Measurements from ENCODE around the gene VDR.

VDR gene

GRCh38 chr12:47808050-47808449 lies 96.7 kb downstream of the VDR start:
- DNase-seq, result peak; percentile 90
- Histone ChIP-seq H3K27me3 (ENCODE audit: insufficient read depth, low read length, poor library complexity) (no peaks in the 10 kb centered on the region), H3K4me1 (ENCODE audit: insufficient read depth, low read length) (peaks cover 56% of the 10 kb centered on the region), H3K9ac (ENCODE audit: low read depth, low read length) (peak overlapping the region; percentile 27; the same call in 1 of the 2 replicates), H3K27ac (ENCODE audit: low read length) (peak overlapping the region; percentile 58), H3K36me3 (ENCODE audit: insufficient read depth, low read length) (no peaks in the 10 kb centered on the region), H2AFZ (ENCODE audit: low read depth, low read length) (no peak overlapping the region), H3K4me3 (ENCODE audit: low read depth in 1 of 2, low read length in 2 of 2) (peak overlapping the region in 1 of 2 experiments; percentile 12; a peak in 1 of 4 replicates), H4K20me1 (ENCODE audit: insufficient read depth, low read length) (peaks cover 62% of the 10 kb centered on the region), H3K9me3 (ENCODE audit: insufficient read depth, low read length, severe bottlenecking) (no peaks in the 10 kb centered on the region), H3K79me2 (ENCODE audit: insufficient read depth, low read length) (peaks cover 3% of the 10 kb centered on the region; the same call in 1 of the 2 replicates), H3K4me2 (ENCODE audit: insufficient read depth, low read length) (peak overlapping the region; percentile 36)
- TF ChIP-seq, protein P1, sequence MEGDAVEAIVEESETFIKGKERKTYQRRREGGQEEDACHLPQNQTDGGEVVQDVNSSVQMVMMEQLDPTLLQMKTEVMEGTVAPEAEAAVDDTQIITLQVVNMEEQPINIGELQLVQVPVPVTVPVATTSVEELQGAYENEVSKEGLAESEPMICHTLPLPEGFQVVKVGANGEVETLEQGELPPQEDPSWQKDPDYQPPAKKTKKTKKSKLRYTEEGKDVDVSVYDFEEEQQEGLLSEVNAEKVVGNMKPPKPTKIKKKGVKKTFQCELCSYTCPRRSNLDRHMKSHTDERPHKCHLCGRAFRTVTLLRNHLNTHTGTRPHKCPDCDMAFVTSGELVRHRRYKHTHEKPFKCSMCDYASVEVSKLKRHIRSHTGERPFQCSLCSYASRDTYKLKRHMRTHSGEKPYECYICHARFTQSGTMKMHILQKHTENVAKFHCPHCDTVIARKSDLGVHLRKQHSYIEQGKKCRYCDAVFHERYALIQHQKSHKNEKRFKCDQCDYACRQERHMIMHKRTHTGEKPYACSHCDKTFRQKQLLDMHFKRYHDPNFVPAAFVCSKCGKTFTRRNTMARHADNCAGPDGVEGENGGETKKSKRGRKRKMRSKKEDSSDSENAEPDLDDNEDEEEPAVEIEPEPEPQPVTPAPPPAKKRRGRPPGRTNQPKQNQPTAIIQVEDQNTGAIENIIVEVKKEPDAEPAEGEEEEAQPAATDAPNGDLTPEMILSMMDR (IDR thresholded peaks at IDR 0.05; ENCODE audit: borderline replicate concordance, extremely low read depth, low read length, poor library complexity, severe bottlenecking), result no peak
- no peak for TF ChIP-seq EZH2 (IDR thresholded peaks at IDR 0.05; ENCODE audit: borderline replicate concordance, low read depth, low read length, severe bottlenecking)
- ATAC-seq (ENCODE audit: insufficient read depth, low read depth), result peak; percentile 61

DNA sequence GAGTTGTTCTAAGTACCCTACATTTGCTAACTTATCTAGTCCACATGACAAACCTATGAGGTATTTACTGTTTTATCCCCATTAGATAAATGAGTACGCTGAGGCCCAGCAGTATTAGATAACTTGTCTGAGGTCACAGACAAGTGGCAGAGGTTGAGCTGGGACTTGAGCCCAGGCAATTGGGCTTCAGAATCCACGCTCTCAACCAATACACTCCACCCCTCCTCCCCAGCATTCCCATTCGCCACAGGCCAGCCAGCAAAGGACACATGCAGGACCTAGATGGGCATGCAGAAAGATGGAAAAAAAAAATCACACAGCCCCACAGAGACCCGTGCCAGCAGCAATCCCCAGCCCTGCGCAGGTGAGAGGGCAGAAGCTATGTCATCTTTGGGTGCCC lies 97.5 kb downstream of the VDR start:
- TF ChIP-seq, protein P1 (IDR thresholded peaks at IDR 0.05; ENCODE audit: borderline replicate concordance, extremely low read depth, low read length, poor library complexity, severe bottlenecking), result no peak
- no peak for TF ChIP-seq EZH2 (IDR thresholded peaks at IDR 0.05; ENCODE audit: borderline replicate concordance, low read depth, low read length, severe bottlenecking)
- Histone ChIP-seq H3K36me3 (ENCODE audit: insufficient read depth, low read length) (no peaks in the 10 kb centered on the region), H4K20me1 (ENCODE audit: insufficient read depth, low read length) (peaks cover 62% of the 10 kb centered on the region), H3K27ac (ENCODE audit: low read length) (peak overlapping the region; percentile 58; the same call in 1 of the 2 replicates), H3K4me1 (ENCODE audit: insufficient read depth, low read length) (peaks cover 49% of the 10 kb centered on the region), H2AFZ (ENCODE audit: low read depth, low read length) (no peak overlapping the region), H3K4me3 (ENCODE audit: low read depth in 1 of 2, low read length in 2 of 2) (no peak overlapping the region; a peak in 1 of 4 replicates), H3K27me3 (ENCODE audit: insufficient read depth, low read length, poor library complexity) (no peaks in the 10 kb centered on the region), H3K4me2 (ENCODE audit: insufficient read depth, low read length) (peak overlapping the region; percentile 36), H3K9ac (ENCODE audit: low read depth, low read length) (peak overlapping the region; percentile 27; the same call in 1 of the 2 replicates), H3K9me3 (ENCODE audit: insufficient read depth, low read length, severe bottlenecking) (no peaks in the 10 kb centered on the region), H3K79me2 (ENCODE audit: insufficient read depth, low read length) (peaks cover 3% of the 10 kb centered on the region; the same call in 1 of the 2 replicates)
- ATAC-seq (ENCODE audit: insufficient read depth, low read depth) (no peak), DNase-seq (no peak)

GRCh38 chr12:47805417-47805816 lies 99.4 kb downstream of the VDR start:
- Histone ChIP-seq H3K9ac (ENCODE audit: low read depth, low read length) (no peak overlapping the region), H3K27me3 (ENCODE audit: insufficient read depth, low read length, poor library complexity) (no peaks in the 10 kb centered on the region), H3K4me2 (ENCODE audit: insufficient read depth, low read length) (no peak overlapping the region), H3K4me1 (ENCODE audit: insufficient read depth, low read length) (peaks cover 32% of the 10 kb centered on the region), H3K4me3 (ENCODE audit: low read depth in 1 of 2, low read length in 2 of 2) (no peak overlapping the region), H2AFZ (ENCODE audit: low read depth, low read length) (no peak overlapping the region), H3K27ac (ENCODE audit: low read length) (no peak overlapping the region), H3K79me2 (ENCODE audit: insufficient read depth, low read length) (no peaks in the 10 kb centered on the region), H4K20me1 (ENCODE audit: insufficient read depth, low read length) (peaks cover 53% of the 10 kb centered on the region), H3K9me3 (ENCODE audit: insufficient read depth, low read length, severe bottlenecking) (no peaks in the 10 kb centered on the region), H3K36me3 (ENCODE audit: insufficient read depth, low read length) (no peaks in the 10 kb centered on the region)
- ATAC-seq (ENCODE audit: insufficient read depth, low read depth) (no peak), DNase-seq (no peak)
- TF ChIP-seq, protein P1 (IDR thresholded peaks at IDR 0.05; ENCODE audit: borderline replicate concordance, extremely low read depth, low read length, poor library complexity, severe bottlenecking), result no peak
- no peak for TF ChIP-seq EZH2 (IDR thresholded peaks at IDR 0.05; ENCODE audit: borderline replicate concordance, low read depth, low read length, severe bottlenecking)

All from DND-41 (cell line).